Subcutaneous adipose tissue (tissue), 4 donors: ENCODE results near the gene GGNBP2. TPM values are rescaled to one million over a fixed set of nuclear protein-coding genes. Genes with fewer than 3 reads are reported as not detected.

Experiments
- total RNA-seq, 4 donors: library from RNA; depleted of rRNA; stranded (reverse); fragments of >200 nt; gene quantifications; one replicate each; pipeline ENCODE4 v1.1.0, GENCODE V29; 2016
- TF ChIP-seq, protein P1 (sequence below): fragments of 450-650 bp; IDR thresholded peaks from one replicate; pipeline ENCODE4 v1.5.1; 2016; ENCODE audit warnings: low read depth, mild to moderate bottlenecking, control low read depth, antibody characterized with exemption, moderate library complexity

The GGNBP2 gene
- total RNA-seq, 4 donors from 2014 or later: 64.1 to 96.5 (median 91.7) TPM

DNA sequence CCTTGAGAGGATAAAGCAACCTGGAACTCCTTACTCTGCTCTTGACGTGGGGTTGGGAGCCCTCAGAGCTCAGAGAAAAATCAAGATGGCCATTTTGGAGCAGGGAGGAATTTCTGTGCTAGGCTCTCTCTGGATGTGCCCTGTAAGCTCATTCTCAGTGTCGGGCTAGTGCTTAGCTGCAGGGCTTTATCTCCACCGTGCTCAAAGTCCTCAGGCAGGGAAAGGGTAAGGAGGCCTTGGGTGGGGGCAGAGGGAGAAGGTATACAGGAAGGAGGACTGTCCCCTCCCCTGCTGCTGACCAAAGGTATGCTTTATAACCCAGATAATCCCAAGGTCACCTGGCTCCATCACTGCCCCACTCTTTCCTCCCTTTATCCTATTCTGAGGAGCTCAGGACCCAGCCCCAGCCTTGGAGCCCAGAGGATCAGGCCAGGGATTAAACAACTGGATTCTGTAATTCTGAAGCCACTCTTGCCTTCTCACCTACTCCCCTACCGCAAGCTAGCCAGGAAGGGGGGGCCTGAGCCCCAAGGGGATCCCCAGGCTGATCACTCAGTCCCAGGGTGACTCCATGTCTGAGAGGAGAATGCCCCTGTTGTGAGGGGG lies 48.1 kb downstream of the GGNBP2 start:
- TF ChIP-seq, protein P1, sequence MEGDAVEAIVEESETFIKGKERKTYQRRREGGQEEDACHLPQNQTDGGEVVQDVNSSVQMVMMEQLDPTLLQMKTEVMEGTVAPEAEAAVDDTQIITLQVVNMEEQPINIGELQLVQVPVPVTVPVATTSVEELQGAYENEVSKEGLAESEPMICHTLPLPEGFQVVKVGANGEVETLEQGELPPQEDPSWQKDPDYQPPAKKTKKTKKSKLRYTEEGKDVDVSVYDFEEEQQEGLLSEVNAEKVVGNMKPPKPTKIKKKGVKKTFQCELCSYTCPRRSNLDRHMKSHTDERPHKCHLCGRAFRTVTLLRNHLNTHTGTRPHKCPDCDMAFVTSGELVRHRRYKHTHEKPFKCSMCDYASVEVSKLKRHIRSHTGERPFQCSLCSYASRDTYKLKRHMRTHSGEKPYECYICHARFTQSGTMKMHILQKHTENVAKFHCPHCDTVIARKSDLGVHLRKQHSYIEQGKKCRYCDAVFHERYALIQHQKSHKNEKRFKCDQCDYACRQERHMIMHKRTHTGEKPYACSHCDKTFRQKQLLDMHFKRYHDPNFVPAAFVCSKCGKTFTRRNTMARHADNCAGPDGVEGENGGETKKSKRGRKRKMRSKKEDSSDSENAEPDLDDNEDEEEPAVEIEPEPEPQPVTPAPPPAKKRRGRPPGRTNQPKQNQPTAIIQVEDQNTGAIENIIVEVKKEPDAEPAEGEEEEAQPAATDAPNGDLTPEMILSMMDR: no peak

DNA sequence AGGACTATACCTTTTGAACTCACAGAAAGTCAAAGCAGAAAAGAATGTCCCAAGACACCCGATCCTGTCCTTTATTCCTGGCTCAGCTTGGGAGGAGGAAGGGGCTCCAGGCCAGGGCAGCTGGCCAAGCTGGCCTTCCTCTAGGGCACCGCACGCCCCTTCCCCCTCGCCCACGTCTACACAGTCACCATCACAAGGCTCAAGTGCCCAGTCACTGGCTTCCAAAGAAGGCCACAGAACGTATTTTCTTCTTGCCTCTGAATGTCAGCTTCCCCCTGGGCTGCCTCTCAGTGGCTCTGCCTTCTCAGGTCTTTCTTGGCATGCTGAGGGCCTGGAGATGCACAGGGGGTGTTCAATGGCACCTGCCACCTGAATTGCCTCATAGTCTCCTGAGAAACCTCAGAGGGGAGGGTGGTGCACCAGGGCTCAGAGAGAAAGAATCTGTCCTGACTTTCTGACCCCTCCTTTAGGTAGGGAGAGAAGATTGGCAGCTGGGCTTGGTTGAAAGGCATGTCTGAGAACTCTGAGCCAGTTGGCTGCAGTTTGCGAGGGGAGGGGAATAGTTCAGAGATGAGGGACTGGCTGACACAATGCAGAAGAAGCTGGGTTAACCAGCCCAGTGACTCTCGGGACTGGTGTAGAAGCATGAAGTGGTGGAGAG lies 49.1 kb downstream of the GGNBP2 start:
- TF ChIP-seq, protein P1: no peak

DNA sequence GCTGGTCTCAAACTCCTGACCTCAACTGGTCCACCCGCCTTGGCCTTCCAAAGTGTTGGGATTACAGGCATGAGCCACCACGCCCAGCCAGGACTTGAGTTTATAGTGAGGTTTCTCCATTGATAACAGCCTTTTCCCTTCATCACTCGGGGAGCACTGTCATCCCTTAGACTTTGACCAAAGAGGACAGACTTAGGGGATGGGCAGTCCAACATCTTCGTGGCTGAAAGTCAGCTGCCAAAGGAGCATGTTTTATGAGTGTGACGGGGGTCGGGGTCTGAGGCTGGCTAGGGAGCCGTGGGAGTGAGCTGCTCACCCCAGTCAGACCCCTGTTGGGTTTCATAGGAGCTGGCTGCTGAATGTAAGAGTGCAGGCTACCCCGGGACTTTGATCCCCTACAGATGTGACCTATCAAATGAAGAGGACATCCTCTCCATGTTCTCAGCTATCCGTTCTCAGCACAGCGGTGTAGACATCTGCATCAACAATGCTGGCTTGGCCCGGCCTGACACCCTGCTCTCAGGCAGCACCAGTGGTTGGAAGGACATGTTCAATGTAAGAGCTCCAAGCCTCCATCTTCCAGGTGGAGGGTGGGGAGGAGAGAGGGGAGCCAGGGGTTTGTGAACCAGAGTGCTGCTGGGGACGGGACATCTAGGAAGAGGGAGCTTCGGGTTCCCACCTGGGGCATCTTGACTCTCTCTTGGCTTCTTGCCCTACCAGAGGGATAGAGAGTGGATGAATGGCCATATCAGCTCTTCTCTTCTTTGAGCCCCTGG lies 50.1 kb downstream of the GGNBP2 start:
- TF ChIP-seq, protein P1: no peak

DNA sequence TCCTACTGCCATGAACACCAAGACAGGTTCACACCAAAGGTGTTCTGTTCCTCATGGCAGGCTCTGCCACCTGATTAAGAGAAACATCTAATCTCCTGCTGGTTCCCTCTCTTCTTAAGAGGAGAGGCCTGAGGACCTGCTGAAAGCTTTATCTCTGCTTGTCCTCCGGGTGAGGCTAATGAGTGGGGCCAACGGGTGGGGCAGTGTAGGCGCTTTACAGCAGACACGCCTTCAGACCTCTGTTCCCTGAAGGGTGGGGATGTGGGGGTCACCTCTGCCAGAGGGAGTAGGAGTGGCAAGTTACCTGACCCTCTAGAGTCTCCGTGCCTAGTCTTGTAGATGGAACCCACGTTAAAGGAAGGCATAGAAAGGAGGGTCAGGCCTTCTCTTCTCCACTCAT lies 52.5 kb downstream of the GGNBP2 start:
- TF ChIP-seq, protein P1: no peak

DNA sequence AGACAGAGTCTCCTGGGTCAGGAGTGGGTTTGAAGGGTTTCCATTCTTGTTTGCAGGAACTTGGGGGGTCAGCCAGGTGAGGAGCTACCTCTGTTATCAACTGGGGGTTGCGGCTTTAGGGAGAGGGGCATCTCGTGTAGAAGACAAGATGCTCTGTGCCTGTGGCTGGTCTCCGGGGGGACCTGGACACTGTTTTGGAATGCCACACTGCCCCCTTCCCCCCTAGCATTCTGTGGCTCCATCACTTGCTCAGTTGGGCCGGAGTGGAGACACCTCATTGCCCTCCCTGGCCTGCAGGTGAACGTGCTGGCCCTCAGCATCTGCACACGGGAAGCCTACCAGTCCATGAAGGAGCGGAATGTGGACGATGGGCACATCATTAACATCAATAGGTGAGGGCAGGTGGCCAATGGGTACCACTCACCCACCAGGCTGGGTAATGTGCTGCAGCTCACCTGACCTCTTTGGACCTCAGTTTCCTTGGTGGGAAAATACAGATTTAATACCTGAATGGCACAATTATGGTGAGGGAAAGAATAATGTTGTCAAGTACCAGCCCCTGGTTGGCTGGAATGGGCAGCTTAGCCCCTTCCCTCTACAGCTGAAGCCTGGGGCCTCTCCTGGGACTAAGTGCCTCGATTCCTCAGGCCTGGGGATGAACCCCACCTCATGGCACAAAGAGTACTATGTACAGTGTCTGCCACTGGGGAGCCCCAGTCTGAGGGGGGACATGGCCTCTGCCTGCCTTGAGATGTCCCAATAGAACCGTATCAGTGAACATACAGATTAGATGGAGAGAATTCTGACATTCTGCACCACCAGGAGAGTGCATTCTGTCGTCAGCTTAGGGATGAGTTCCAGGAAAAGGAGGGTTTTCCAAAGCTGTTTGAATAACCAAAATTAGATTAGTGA lies 53.4 kb downstream of the GGNBP2 start:
- TF ChIP-seq, protein P1: no peak

DNA sequence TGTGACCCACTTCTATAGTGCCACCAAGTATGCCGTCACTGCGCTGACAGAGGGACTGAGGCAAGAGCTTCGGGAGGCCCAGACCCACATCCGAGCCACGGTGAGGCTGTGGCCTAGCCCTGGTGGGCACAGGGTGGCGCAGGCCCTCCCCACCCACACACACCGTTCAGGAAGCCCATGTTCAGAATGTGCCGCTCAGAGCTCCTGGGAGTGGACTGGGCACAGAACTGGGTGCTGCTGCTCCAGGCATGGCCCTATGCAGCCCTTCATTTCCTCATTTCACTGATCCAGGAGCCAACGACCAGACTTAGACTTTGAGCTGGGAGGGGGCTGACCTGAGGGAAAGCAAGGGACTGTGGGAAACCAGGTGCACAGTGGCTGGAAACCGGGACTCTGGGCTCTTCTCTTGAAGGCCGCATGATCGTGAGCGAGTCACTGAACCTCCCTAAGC lies 54.3 kb downstream of the GGNBP2 start:
- TF ChIP-seq, protein P1: no peak
